HEK293 (cell line): ENCODE data around the gene TP53BP2.

ENCODE experiments used
- EGR2 ChIP-seq: fragments of 450-650 bp; formaldehyde crosslinking; IDR thresholded peaks from 2 replicates; pipeline ENCODE4 v1.5.1; 2016; ENCODE audit warnings: low read depth, missing biosample characterization, missing genetic modification characterization
- GLI2 ChIP-seq: fragments of 450-650 bp; formaldehyde crosslinking; IDR thresholded peaks from 2 replicates; pipeline ENCODE4; 2017; ENCODE audit warnings: missing biosample characterization, missing genetic modification characterization, low read depth, borderline replicate concordance
- GLIS1 ChIP-seq: fragments of 450-650 bp; formaldehyde crosslinking; IDR thresholded peaks from 2 replicates; pipeline ENCODE4 v1.5.1; 2016; ENCODE audit warnings: missing biosample characterization, missing genetic modification characterization
- PRDM6 ChIP-seq: fragments of 450-650 bp; formaldehyde crosslinking; IDR thresholded peaks from 2 replicates; pipeline ENCODE4 v1.5.1; 2017; ENCODE audit warnings: missing biosample characterization, missing genetic modification characterization
- SP7 ChIP-seq: fragments of 450-650 bp; formaldehyde crosslinking; IDR thresholded peaks from 2 replicates; pipeline ENCODE4 v1.5.1; 2016; ENCODE audit warnings: missing biosample characterization, missing genetic modification characterization
- TCF7L2 ChIP-seq: IDR thresholded peaks from 2 replicates; pipeline ENCODE4 v1.6.1; 2011; ENCODE audit warnings: low read depth, mild to moderate bottlenecking, inconsistent platforms, low read length, moderate library complexity, borderline replicate concordance
- ZBTB1 ChIP-seq: fragments of 450-650 bp; formaldehyde crosslinking; IDR thresholded peaks from 2 replicates; pipeline ENCODE4 v1.5.1; 2016; ENCODE audit warnings: missing biosample characterization, missing genetic modification characterization
- ZBTB10 ChIP-seq: fragments of 450-650 bp; formaldehyde crosslinking; IDR thresholded peaks from 2 replicates; pipeline ENCODE4 v1.5.1; 2016; ENCODE audit warnings: missing biosample characterization, missing genetic modification characterization
- ZBTB17 ChIP-seq: fragments of 450-650 bp; formaldehyde crosslinking; IDR thresholded peaks from 2 replicates; pipeline ENCODE4 v1.5.1; 2016; ENCODE audit warnings: missing biosample characterization, missing genetic modification characterization
- ZNF112 ChIP-seq: fragments of 450-650 bp; formaldehyde crosslinking; IDR thresholded peaks from 2 replicates; pipeline ENCODE4 v1.5.0; 2017; ENCODE audit warnings: missing biosample characterization, missing genetic modification characterization
- ZNF132 ChIP-seq: fragments of 450-650 bp; formaldehyde crosslinking; IDR thresholded peaks from 2 replicates; pipeline ENCODE4 v1.5.1; 2017; ENCODE audit warnings: missing biosample characterization, missing genetic modification characterization, borderline replicate concordance
- ZNF16 ChIP-seq: fragments of 450-650 bp; formaldehyde crosslinking; IDR thresholded peaks from 2 replicates; pipeline ENCODE4 v1.5.1; 2016; ENCODE audit warnings: low read depth, missing biosample characterization, missing genetic modification characterization
- ZNF174 ChIP-seq: fragments of 450-650 bp; formaldehyde crosslinking; IDR thresholded peaks from 2 replicates; pipeline ENCODE4 v1.5.0; 2017; ENCODE audit warnings: missing biosample characterization, mild to moderate bottlenecking, missing genetic modification characterization
- ZNF19 ChIP-seq: fragments of 450-650 bp; formaldehyde crosslinking; IDR thresholded peaks from 2 replicates; pipeline ENCODE4; 2016; ENCODE audit warnings: missing biosample characterization, missing genetic modification characterization, low read depth
- ZNF221 ChIP-seq: fragments of 450-650 bp; formaldehyde crosslinking; IDR thresholded peaks from 2 replicates; pipeline ENCODE4 v1.5.1; 2017; ENCODE audit warnings: missing biosample characterization, missing genetic modification characterization, borderline replicate concordance
- ZNF223 ChIP-seq: fragments of 450-650 bp; formaldehyde crosslinking; IDR thresholded peaks from 2 replicates; pipeline ENCODE4 v1.5.1; 2016; ENCODE audit warnings: missing biosample characterization, missing genetic modification characterization
- ZNF280C ChIP-seq: fragments of 450-650 bp; formaldehyde crosslinking; IDR thresholded peaks from 2 replicates; pipeline ENCODE4 v1.5.1; 2016; ENCODE audit warnings: missing biosample characterization, missing genetic modification characterization
- ZNF335 ChIP-seq: fragments of 450-650 bp; formaldehyde crosslinking; conservative IDR thresholded peaks from 2 replicates; pipeline ENCODE4 v1.5.1; 2016; ENCODE audit warnings: missing biosample characterization, missing genetic modification characterization
- ZNF341 ChIP-seq: fragments of 450-650 bp; formaldehyde crosslinking; IDR thresholded peaks from 2 replicates; pipeline ENCODE4; 2016; ENCODE audit warnings: low read depth, missing biosample characterization, missing genetic modification characterization
- ZNF354C ChIP-seq: fragments of 450-650 bp; formaldehyde crosslinking; IDR thresholded peaks from 2 replicates; pipeline ENCODE4 v1.5.1; 2016; ENCODE audit warnings: missing biosample characterization, missing genetic modification characterization, low read depth, borderline replicate concordance
- ZNF416 ChIP-seq: fragments of 450-650 bp; formaldehyde crosslinking; IDR thresholded peaks from 2 replicates; pipeline ENCODE4 v1.5.1; 2016; ENCODE audit warnings: missing biosample characterization, missing genetic modification characterization
- ZNF48 ChIP-seq: fragments of 450-650 bp; formaldehyde crosslinking; IDR thresholded peaks from 2 replicates; pipeline ENCODE4 v1.5.1; 2016; ENCODE audit warnings: missing biosample characterization, missing genetic modification characterization
- ZNF510 ChIP-seq: fragments of 450-650 bp; formaldehyde crosslinking; IDR thresholded peaks from 2 replicates; pipeline ENCODE4 v1.5.1; 2018; ENCODE audit warnings: mild to moderate bottlenecking, missing genetic modification characterization, missing biosample characterization; ENCODE audit not compliant: insufficient replicate concordance
- ZNF514 ChIP-seq: fragments of 450-650 bp; formaldehyde crosslinking; IDR thresholded peaks from 2 replicates; pipeline ENCODE4 v1.5.1; 2016; ENCODE audit warnings: missing biosample characterization, missing genetic modification characterization
- ZNF521 ChIP-seq: fragments of 450-650 bp; formaldehyde crosslinking; IDR thresholded peaks from 2 replicates; pipeline ENCODE4 v1.5.1; 2017; ENCODE audit warnings: missing biosample characterization, mild to moderate bottlenecking, missing genetic modification characterization
- ZNF544 ChIP-seq: fragments of 450-650 bp; formaldehyde crosslinking; IDR thresholded peaks from 2 replicates; pipeline ENCODE4 v1.5.0; 2017; ENCODE audit warnings: missing biosample characterization, missing genetic modification characterization
- ZNF624 ChIP-seq: fragments of 450-650 bp; formaldehyde crosslinking; IDR thresholded peaks from 2 replicates; pipeline ENCODE4 v1.5.1; 2017; ENCODE audit warnings: missing biosample characterization, missing genetic modification characterization
- ZNF747 ChIP-seq: fragments of 450-650 bp; formaldehyde crosslinking; IDR thresholded peaks from 2 replicates; pipeline ENCODE4 v1.5.1; 2016; ENCODE audit warnings: missing biosample characterization, missing genetic modification characterization
- ZNF837 ChIP-seq: fragments of 450-650 bp; formaldehyde crosslinking; IDR thresholded peaks from 2 replicates; pipeline ENCODE4 v1.5.1; 2016; ENCODE audit warnings: missing biosample characterization, missing genetic modification characterization
- ZSCAN4 ChIP-seq: fragments of 450-650 bp; formaldehyde crosslinking; IDR thresholded peaks from 2 replicates; pipeline ENCODE4 v1.5.1; 2017; ENCODE audit warnings: missing biosample characterization, missing genetic modification characterization
- ZSCAN5A ChIP-seq: fragments of 450-650 bp; formaldehyde crosslinking; IDR thresholded peaks from 2 replicates; pipeline ENCODE4 v1.5.1; 2016; ENCODE audit warnings: missing biosample characterization, missing genetic modification characterization

The TP53BP2 gene

GRCh38 chr1:223845810-223846682 is at the start of gene TP53BP2 (continued):
- TF ChIP-seq ZSCAN4 (tag by site-specific recombination) (peak; percentile 63), ZNF624 (tag by site-specific recombination) (no peak), SP7 (tag by site-specific recombination) (peak; percentile 92), ZNF19 (tag by site-specific recombination) (no peak), ZNF48 (no peak), ZBTB10 (peak; percentile 58; the same call in 1 of the 2 replicates), TCF7L2 (peak; percentile 5; the same call in 1 of the 2 replicates), ZNF112 (no peak), ZNF174 (tag by site-specific recombination) (no peak), ZNF341 (tag by site-specific recombination) (no peak), ZNF335 (tag by site-specific recombination) (peak; percentile 98), ZNF521 (tag by site-specific recombination) (no peak), ZNF747 (tag by site-specific recombination) (no peak), ZNF280C (tag by site-specific recombination) (no peak), ZNF16 (tag by site-specific recombination) (0 out of 2 replicates have a peak, but pooled peaks have one; percentile 25), EGR2 (tag by site-specific recombination) (no peak), ZNF837 (tag by site-specific recombination) (no peak), ZBTB17 (peak; percentile 96), ZNF510 (tag by site-specific recombination) (no peak), ZNF514 (no peak), ZNF544 (no peak), PRDM6 (tag by site-specific recombination) (no peak), ZNF416 (tag by site-specific recombination) (no peak), GLI2 (tag by site-specific recombination) (no peak), ZNF223 (tag by site-specific recombination) (peak; percentile 50; the same call in 1 of the 2 replicates), ZNF354C (tag by site-specific recombination) (no peak), GLIS1 (peak; percentile 66), ZSCAN5A (peak; percentile 74; the same call in 1 of the 2 replicates), ZNF132 (tag by site-specific recombination) (no peak), ZNF221 (0 out of 2 replicates have a peak, but pooled peaks have one; percentile 16), ZBTB1 (tag by site-specific recombination) (peak; percentile 80; the same call in 1 of the 2 replicates)
